Progenitor cell of endocrine pancreas (in vitro differentiated cells): ENCODE results near the gene SYTL4. TPM values are rescaled to one million over a fixed set of nuclear protein-coding genes. Genes with fewer than 3 reads are reported as not detected.
"Not testable (repeated sequence)": the region's sequence is repeated elsewhere in the genome, so short reads cannot be mapped to it uniquely, and the experiment has no call there.

Experiments
- DNase-seq: peaks from one replicate; pipeline ENCODE4 v3.0.0; 2021; ENCODE audit warnings: low spot score; ENCODE audit not compliant: unreplicated experiment
- H3K27ac Mint-ChIP-seq: 2 replicates; pipeline ENCODE4 v1.8.0; 2021; ENCODE audit warnings: mild to moderate bottlenecking, moderate library complexity, mixed read lengths
- H3K27me3 Mint-ChIP-seq: 2 replicates; pipeline ENCODE4 v1.8.0; 2021; ENCODE audit warnings: mixed read lengths
- H3K36me3 Mint-ChIP-seq: 2 replicates; pipeline ENCODE4 v1.8.0; 2022; ENCODE audit warnings: mixed read lengths; ENCODE audit not compliant: insufficient read depth
- H3K4me1 Mint-ChIP-seq: 2 replicates; pipeline ENCODE4 v1.8.0; 2021; ENCODE audit warnings: low read depth, mixed read lengths
- H3K4me3 Mint-ChIP-seq: 2 replicates; pipeline ENCODE4 v1.8.0; 2021; ENCODE audit warnings: low read depth, mild to moderate bottlenecking, moderate library complexity, mixed read lengths
- H3K9me3 Mint-ChIP-seq: 2 replicates; pipeline ENCODE4 v1.8.0; 2021; ENCODE audit warnings: low read depth, mixed read lengths
- CTCF ChIP-seq: fragments of 200-600 bp; sonication (generic); IDR thresholded peaks from one replicate; pipeline ENCODE4 v1.5.0; 2021; ENCODE audit warnings: antibody characterized with exemption, mild to moderate bottlenecking; ENCODE audit not compliant: unreplicated experiment
- total RNA-seq: library from RNA; stranded (reverse); gene quantifications from 2 replicates; pipeline ENCODE4 v1.2.1, GENCODE V29; 2021

Gene SYTL4
- total RNA-seq, 1 donor from 2014 or later, result 1.8 TPM

- Mint-ChIP-seq H3K4me3 (no peak overlapping the region), H3K4me1 (peaks cover 13% of the 10 kb centered on the region), H3K9me3 (peaks cover 13% of the 10 kb centered on the region), H3K27ac (no peak overlapping the region), H3K36me3 (no peaks in the 10 kb centered on the region), H3K27me3 (no peaks in the 10 kb centered on the region)
- no peak for DNase-seq
- TF ChIP-seq CTCF, result no peak
Observed at GRCh38 chrX:100747703-100748102, 15.8 kb upstream of the SYTL4 start.

- DNase-seq, result no peak
- H3K27me3 Mint-ChIP-seq, result no peaks in the 10 kb centered on the region
- no peak overlapping the region for H3K27ac Mint-ChIP-seq
- H3K9me3 Mint-ChIP-seq, result peaks cover 10% of the 10 kb centered on the region
- H3K36me3 Mint-ChIP-seq, result no peaks in the 10 kb centered on the region
- H3K4me1 Mint-ChIP-seq, result peaks cover 13% of the 10 kb centered on the region
- no peak for TF ChIP-seq CTCF
- no peak overlapping the region for H3K4me3 Mint-ChIP-seq
Observed at GRCh38 chrX:100747090-100747489, 15.2 kb upstream of the SYTL4 start.

- no peaks in the 10 kb centered on the region for H3K27me3 Mint-ChIP-seq
- DNase-seq, result no peak
- H3K36me3 Mint-ChIP-seq, result no peaks in the 10 kb centered on the region
- peaks cover 10% of the 10 kb centered on the region for H3K9me3 Mint-ChIP-seq
- TF ChIP-seq CTCF, result no peak
- no peak overlapping the region for H3K27ac Mint-ChIP-seq
- peaks cover 13% of the 10 kb centered on the region for H3K4me1 Mint-ChIP-seq
- H3K4me3 Mint-ChIP-seq, result no peak overlapping the region
Observed at GRCh38 chrX:100745806-100746537, 14.1 kb upstream of the SYTL4 start.

GRCh38 chrX:100745205-100745604, 13.3 kb upstream of the SYTL4 start:
- no peak for TF ChIP-seq CTCF
- Mint-ChIP-seq H3K27me3 (no peaks in the 10 kb centered on the region), H3K9me3 (peaks cover 10% of the 10 kb centered on the region), H3K4me3 (no peak overlapping the region), H3K4me1 (peaks cover 13% of the 10 kb centered on the region), H3K27ac (no peak overlapping the region), H3K36me3 (no peaks in the 10 kb centered on the region)
- DNase-seq, result no peak

- Mint-ChIP-seq H3K9me3 (peaks cover 18% of the 10 kb centered on the region), H3K36me3 (no peaks in the 10 kb centered on the region), H3K27ac (no peak overlapping the region), H3K4me1 (peaks cover 13% of the 10 kb centered on the region), H3K4me3 (no peak overlapping the region), H3K27me3 (no peaks in the 10 kb centered on the region)
- no peak for DNase-seq
- TF ChIP-seq CTCF, result no peak
Observed at GRCh38 chrX:100743009-100743607, 11.2 kb upstream of the SYTL4 start.

GRCh38 chrX:100724006-100724405, 7.9 kb downstream of the SYTL4 start:
- H3K4me1 Mint-ChIP-seq, H3K4me3 Mint-ChIP-seq, H3K27ac Mint-ChIP-seq, H3K27me3 Mint-ChIP-seq, DNase-seq, H3K36me3 Mint-ChIP-seq: not testable (repeated sequence)
- peaks cover 22% of the 10 kb centered on the region for H3K9me3 Mint-ChIP-seq
